Endothelial cell of umbilical vein (primary cell): Measurements from ENCODE around the gene SMIM38. TPM values are rescaled to one million over a fixed set of nuclear protein-coding genes. Genes with fewer than 3 reads are reported as not detected.

Source experiments
- BruUV-seq: library from RNA; stranded (reverse); fragments of 400-500 nt; replicated peaks from 2 replicates; lab custom pipeline; 2021; lab: Mats Ljungman, UMichigan
- CTCF ChIA-PET: fragments of 300-600, 350-600 bp; sonication (Branson Sonifier 250); formaldehyde crosslinking; loops from one replicate; lab custom pipeline; 2021; ENCODE audit warnings: antibody characterized with exemption, inconsistent platforms; lab: Charles Lee
- POLR2A ChIA-PET: fragments of 300-600, 350-600 bp; sonication (Branson Sonifier 250); formaldehyde crosslinking; loops from one replicate; lab custom pipeline; 2021; ENCODE audit warnings: antibody characterized with exemption, inconsistent platforms; lab: Charles Lee
- DNase-seq: peaks from one replicate; pipeline ENCODE4 v3.0.0-alpha.2; 2011; ENCODE audit warnings: low read depth, low spot score
- FAIRE-seq: peaks from 2 replicates; lab custom pipeline; 2011; peaks lifted over from hg19 to GRCh38; lab: Jason Lieb, UNC
- H2AFZ ChIP-seq: 2 replicates; pipeline ENCODE4 v1.6.0; 2012; ENCODE audit warnings: low read depth, low read length, control low read depth, inconsistent platforms
- H3K27ac ChIP-seq: 2 replicates; pipeline ENCODE4 v1.5.1; 2011; ENCODE audit warnings: low read depth, mild to moderate bottlenecking, control low read depth, low read length, moderate library complexity; ENCODE audit not compliant: insufficient read depth
- H3K27me3 ChIP-seq, 2 experiments: 2 replicates each; pipeline versions ENCODE4 v1.6.0 to v1.6.1; 2011; ENCODE audit warnings: low read length in 2 of 2, mixed read lengths in 1 of 2; ENCODE audit not compliant: control insufficient read depth in 2 of 2, insufficient read depth in 2 of 2
- H3K36me3 ChIP-seq, 2 experiments: 2 replicates in 1 of 2; 3 replicates in 1 of 2; pipeline ENCODE4 v1.5.1; 2011; ENCODE audit warnings: low read length in 2 of 2, mild to moderate bottlenecking in 1 of 2, moderate library complexity in 1 of 2; ENCODE audit not compliant: control insufficient read depth in 2 of 2, insufficient read depth in 2 of 2; ENCODE audit errors: extremely low read depth in 1 of 2
- H3K4me1 ChIP-seq: 3 replicates; pipeline ENCODE4 v1.5.1; 2011; ENCODE audit warnings: mild to moderate bottlenecking, low read length; ENCODE audit not compliant: control insufficient read depth, insufficient read depth; ENCODE audit errors: extremely low read depth
- H3K4me2 ChIP-seq: 2 replicates; pipeline ENCODE4 v1.6.1; 2011; ENCODE audit warnings: low read length, control low read depth, mixed read lengths; ENCODE audit not compliant: insufficient read depth
- H3K4me3 ChIP-seq, 3 experiments: fragments of 200-600 bp in 1 of 3; sonication (generic), shearing (Covaris generic) in 1 of 3; replicated peaks in 1 of 3; 2 replicates each; pipeline ENCODE4 v1.5.1; 2011 to 2016; ENCODE audit warnings: control low read depth in 3 of 3, low read length in 3 of 3, mild to moderate bottlenecking in 2 of 3, inconsistent platforms in 1 of 3, low read depth in 1 of 3, moderate library complexity in 1 of 3; ENCODE audit not compliant: insufficient read depth in 1 of 3
- H3K79me2 ChIP-seq: 2 replicates; pipeline ENCODE4 v1.6.0; 2012; ENCODE audit warnings: low read length, inconsistent platforms; ENCODE audit not compliant: control insufficient read depth, insufficient read depth
- H3K9ac ChIP-seq: replicated peaks from 2 replicates; pipeline ENCODE3; 2011; ENCODE audit warnings: low read length, control low read depth; ENCODE audit not compliant: insufficient read depth; ENCODE audit errors: extremely low read depth
- H3K9me1 ChIP-seq: replicated peaks from 3 replicates; pipeline ENCODE4 v1.6.0; 2011; ENCODE audit warnings: mild to moderate bottlenecking, low read length; ENCODE audit not compliant: control insufficient read depth, insufficient read depth; ENCODE audit errors: extremely low read depth
- H3K9me3 ChIP-seq: replicated peaks from 2 replicates; pipeline ENCODE4 v1.5.1; 2012; ENCODE audit warnings: low read length, inconsistent platforms; ENCODE audit not compliant: control insufficient read depth, insufficient read depth
- H4K20me1 ChIP-seq: replicated peaks from 2 replicates; pipeline ENCODE3; 2011; ENCODE audit warnings: mild to moderate bottlenecking, low read length; ENCODE audit not compliant: control insufficient read depth, insufficient read depth; ENCODE audit errors: extremely low read depth
- EZH2 ChIP-seq: IDR thresholded peaks from 2 replicates; pipeline ENCODE4 v1.6.1; 2012; ENCODE audit warnings: borderline replicate concordance, low read depth, mild to moderate bottlenecking, moderate library complexity, low read length, inconsistent platforms; ENCODE audit not compliant: severe bottlenecking
- FOS ChIP-seq: IDR thresholded peaks from 2 replicates; pipeline ENCODE4 v1.6.1; 2011; ENCODE audit warnings: mild to moderate bottlenecking, low read length, moderate library complexity, borderline replicate concordance; ENCODE audit not compliant: insufficient read depth
- GATA2 ChIP-seq: IDR thresholded peaks from 2 replicates; pipeline ENCODE4 v1.7.0; 2011; ENCODE audit warnings: low read depth, mild to moderate bottlenecking, moderate library complexity, mixed read lengths, low read length; ENCODE audit not compliant: insufficient read length, insufficient read depth
- JUN ChIP-seq: IDR thresholded peaks from 2 replicates; pipeline ENCODE4 v1.6.1; 2011; ENCODE audit warnings: borderline replicate concordance, low read depth; ENCODE audit not compliant: insufficient read length, insufficient read depth
- MYC ChIP-seq: IDR thresholded peaks from one replicate; pipeline ENCODE4 v1.6.1; 2011; ENCODE audit warnings: mild to moderate bottlenecking, low read depth, low read length
- POLR2A ChIP-seq: IDR thresholded peaks from 2 replicates; pipeline ENCODE4 v1.6.1; 2012; ENCODE audit warnings: low read depth, mild to moderate bottlenecking, control low read depth, low read length
- POLR2AphosphoS5 ChIP-seq: IDR thresholded peaks from 2 replicates; pipeline ENCODE4 v1.6.1; 2012; ENCODE audit warnings: low read depth, mild to moderate bottlenecking, control low read depth, low read length, moderate library complexity; ENCODE audit not compliant: insufficient read depth
- dilution Hi-C: fragments of 300-500 bp; cut with MboI; formaldehyde crosslinking; loops from one replicate; pipeline ENCODE4 v1.15.0; 2019; ENCODE audit warnings: low sequenced_read_pairs; ENCODE audit not compliant: extremely low pct_ligation_motif_present
- intact Hi-C: fragments of 100-400 bp; cut with micrococcal nuclease; formaldehyde crosslinking; loops from one replicate; pipeline ENCODE4 v1.10.0; 2022
- polyA plus RNA-seq, 4 experiments: library from polyadenylated mRNA; depleted of rRNA in 3 of 4; stranded (reverse) in 3 of 4; unstranded in 1 of 4; fragments of >200 nt; gene quantifications; 2 replicates each; pipeline versions ENCODE4 v1.2.1 to v1.2.3, GENCODE V29; 2011 to 2012; ENCODE audit warnings: missing spikeins in 1 of 4
- total RNA-seq: library from RNA; stranded (reverse); gene quantifications from 2 replicates; pipeline ENCODE4 v1.2.3, GENCODE V29; 2021
- TF ChIP-seq, protein P1 (sequence below): IDR thresholded peaks from 2 replicates; pipeline ENCODE4 v1.6.1; 2011; ENCODE audit not compliant: insufficient read depth, insufficient read length
- TF ChIP-seq, protein P2 (sequence below), 2 donors: IDR thresholded peaks; 1 replicate in 1 of 2; 2 replicates in 1 of 2; pipeline ENCODE4 v1.5.1; 2011; ENCODE audit warnings: low read length in 2 of 2, mild to moderate bottlenecking in 2 of 2, moderate library complexity in 2 of 2, control low read depth in 1 of 2, inconsistent platforms in 1 of 2, low read depth in 1 of 2; ENCODE audit not compliant: insufficient read depth in 1 of 2; ENCODE audit errors: extremely low read depth in 1 of 2

Gene SMIM38
- total and polyA plus RNA-seq, 2 donors (not counting 3 experiments of a cell fraction or from before 2014, with no cell fraction given): 0.03 TPM; not detected in 1

DNA sequence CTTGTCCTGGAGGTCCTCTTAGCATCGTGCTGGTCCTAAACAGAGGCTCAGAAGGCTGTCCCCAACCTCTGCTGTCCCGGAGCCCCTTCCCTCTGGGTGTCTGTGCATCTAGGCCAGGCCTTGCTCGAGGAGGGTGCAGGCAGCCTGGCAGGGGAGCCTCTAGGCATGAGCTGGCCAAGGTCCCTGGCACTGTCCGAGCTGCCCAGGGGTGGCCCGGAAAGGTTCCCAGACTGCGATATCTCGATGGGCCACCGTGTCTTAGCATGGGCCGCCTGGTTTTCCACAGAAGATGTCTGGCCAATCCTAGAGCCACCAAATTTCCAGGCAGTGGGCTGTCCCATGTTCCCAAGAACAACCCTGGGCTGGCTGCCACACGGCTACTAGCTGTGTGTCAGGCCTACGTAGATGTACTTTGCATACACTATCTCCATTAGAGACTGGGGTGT lies 24.6 kb upstream of the SMIM38 start:
- TF ChIP-seq POLR2A (no peak), EZH2 (no peak), JUN (no peak), FOS (no peak), POLR2AphosphoS5 (no peak), GATA2 (no peak), MYC (no peak)
- TF ChIP-seq, protein P1, sequence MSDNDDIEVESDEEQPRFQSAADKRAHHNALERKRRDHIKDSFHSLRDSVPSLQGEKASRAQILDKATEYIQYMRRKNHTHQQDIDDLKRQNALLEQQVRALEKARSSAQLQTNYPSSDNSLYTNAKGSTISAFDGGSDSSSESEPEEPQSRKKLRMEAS: no peak
- TF ChIP-seq, protein P2, sequence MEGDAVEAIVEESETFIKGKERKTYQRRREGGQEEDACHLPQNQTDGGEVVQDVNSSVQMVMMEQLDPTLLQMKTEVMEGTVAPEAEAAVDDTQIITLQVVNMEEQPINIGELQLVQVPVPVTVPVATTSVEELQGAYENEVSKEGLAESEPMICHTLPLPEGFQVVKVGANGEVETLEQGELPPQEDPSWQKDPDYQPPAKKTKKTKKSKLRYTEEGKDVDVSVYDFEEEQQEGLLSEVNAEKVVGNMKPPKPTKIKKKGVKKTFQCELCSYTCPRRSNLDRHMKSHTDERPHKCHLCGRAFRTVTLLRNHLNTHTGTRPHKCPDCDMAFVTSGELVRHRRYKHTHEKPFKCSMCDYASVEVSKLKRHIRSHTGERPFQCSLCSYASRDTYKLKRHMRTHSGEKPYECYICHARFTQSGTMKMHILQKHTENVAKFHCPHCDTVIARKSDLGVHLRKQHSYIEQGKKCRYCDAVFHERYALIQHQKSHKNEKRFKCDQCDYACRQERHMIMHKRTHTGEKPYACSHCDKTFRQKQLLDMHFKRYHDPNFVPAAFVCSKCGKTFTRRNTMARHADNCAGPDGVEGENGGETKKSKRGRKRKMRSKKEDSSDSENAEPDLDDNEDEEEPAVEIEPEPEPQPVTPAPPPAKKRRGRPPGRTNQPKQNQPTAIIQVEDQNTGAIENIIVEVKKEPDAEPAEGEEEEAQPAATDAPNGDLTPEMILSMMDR (IDR thresholded peaks at IDR 0.05; ENCODE audit: extremely low read depth in 1 of 2, insufficient read depth in 1 of 2, low read depth in 1 of 2, low read length in 2 of 2): no peak
- no peak for FAIRE-seq
- Histone ChIP-seq H3K9ac (no peak overlapping the region), H3K79me2 (no peaks in the 10 kb centered on the region), H2AFZ (no peak overlapping the region), H3K27me3 (no peaks in the 10 kb centered on the region), H3K4me3 (no peak overlapping the region), H3K9me1 (no peaks in the 10 kb centered on the region), H3K36me3 (no peaks in the 10 kb centered on the region), H3K4me1 (no peaks in the 10 kb centered on the region), H3K4me2 (no peak overlapping the region), H4K20me1 (no peaks in the 10 kb centered on the region), H3K27ac (no peak overlapping the region), H3K9me3 (no peaks in the 10 kb centered on the region)
- dilution Hi-C loops (no loop called here), intact Hi-C loops (loop anchor here (1.0 to 2.0 kb wide), 5 partner anchors 30 to 539 kb away; no protein-coding TSS in a partner anchor)
- ChIA-PET CTCF (interaction anchor here (0.5 to 4.0 kb wide), 79 partner anchors 8 to 670 kb away, joined by 3 to 85 read pairs (median 5); partner anchors contain the start of genes CCND1, LTO1, MYEOV and SMIM38), POLR2A (interaction anchor here (1.1 to 1.4 kb wide), 2 partner anchors 457 to 508 kb away, joined by 4 read pairs; no protein-coding TSS in a partner anchor)
- no peak for DNase-seq
- BruUV-seq: no TSS peak
